ENCODE measurements around the gene COL4A3. TPM values are rescaled to one million over a fixed set of nuclear protein-coding genes. Genes with fewer than 3 reads are reported as not detected.
"Not testable (repeated sequence)": the region's sequence is repeated elsewhere in the genome, so short reads cannot be mapped to it uniquely, and the experiment has no call there.

Gene COL4A3
- total RNA-seq, 2 donors from 2014 or later: 0.42 to 0.76 TPM

GRCh38 chr2:227198866-227199265 is 34.4 kb downstream of the COL4A3 start:
- intact Hi-C loops (cut with DNase I): no loop called here
- no peak for DNase-seq (ENCODE audit: low spot score)

- intact Hi-C loops (cut with DNase I): no loop called here
- DNase-seq (ENCODE audit: low spot score): no peak
These were observed 37.3 kb downstream of the COL4A3 start for GRCh38 chr2:227201771-227202170.

- DNase-seq (ENCODE audit: low spot score): no peak
- intact Hi-C loops (cut with DNase I): no loop called here
These were observed 40.0 kb downstream of the COL4A3 start for GRCh38 chr2:227204452-227204851.

GRCh38 chr2:227205701-227206100 is 41.3 kb downstream of the COL4A3 start:
- intact Hi-C loops (cut with DNase I): no loop called here
- DNase-seq (ENCODE audit: low spot score): no peak

GRCh38 chr2:227206406-227206805 is 42.0 kb downstream of the COL4A3 start:
- DNase-seq (ENCODE audit: low spot score): no peak
- intact Hi-C loops (cut with DNase I): no loop called here

- no peak for DNase-seq (ENCODE audit: low spot score)
- intact Hi-C loops (cut with DNase I): no loop called here
These were observed 43.1 kb downstream of the COL4A3 start for GRCh38 chr2:227207573-227207972.

- no peak for DNase-seq (ENCODE audit: low spot score)
These were observed 50.2 kb downstream of the COL4A3 start for GRCh38 chr2:227214622-227215041.

GRCh38 chr2:227219312-227220105 is 55.1 kb downstream of the COL4A3 start:
- intact Hi-C loops (cut with DNase I): no loop called here
- DNase-seq (ENCODE audit: low spot score): no peak

More at GRCh38 chr2:227214622-227215041, 50.2 kb downstream of the COL4A3 start:
- intact Hi-C loops (cut with DNase I): no loop called here

- DNase-seq (ENCODE audit: low spot score): no peak
These were observed 56.7 kb downstream of the COL4A3 start for GRCh38 chr2:227221120-227221519.

GRCh38 chr2:227222292-227222691 is 57.9 kb downstream of the COL4A3 start:
- intact Hi-C loops (cut with DNase I): no loop called here
- no peak for DNase-seq (ENCODE audit: low spot score)

More at GRCh38 chr2:227221120-227221519, 56.7 kb downstream of the COL4A3 start:
- intact Hi-C loops (cut with DNase I): no loop called here

- intact Hi-C loops (cut with DNase I); DNase-seq (ENCODE audit: low spot score): not testable (repeated sequence)
These were observed 61.2 kb downstream of the COL4A3 start for GRCh38 chr2:227225641-227226040.

- no peak for DNase-seq (ENCODE audit: low spot score)
- intact Hi-C loops (cut with DNase I): no loop called here
These were observed 63.7 kb downstream of the COL4A3 start for GRCh38 chr2:227228061-227228667.

- intact Hi-C loops (cut with DNase I): no loop called here
- no peak for DNase-seq (ENCODE audit: low spot score)
These were observed 65.7 kb downstream of the COL4A3 start for GRCh38 chr2:227230151-227230550.

GRCh38 chr2:227234429-227234828 is 70.0 kb downstream of the COL4A3 start:
- intact Hi-C loops (cut with DNase I): no loop called here

GRCh38 chr2:227237786-227238185 is 73.4 kb downstream of the COL4A3 start:
- DNase-seq (ENCODE audit: low spot score): no peak
- intact Hi-C loops (cut with DNase I): no loop called here

More at GRCh38 chr2:227234429-227234828, 70.0 kb downstream of the COL4A3 start:
- no peak for DNase-seq (ENCODE audit: low spot score)

- DNase-seq (ENCODE audit: low spot score): no peak
- intact Hi-C loops (cut with DNase I): no loop called here
These were observed 74.1 kb downstream of the COL4A3 start for GRCh38 chr2:227238238-227239237.

- intact Hi-C loops (cut with DNase I): loop anchor here in 1 of 2 donors (10.0 kb wide), 1 partner anchor 1304 kb away; no protein-coding TSS in a partner anchor
- DNase-seq (ENCODE audit: low spot score): no peak
These were observed 76.6 kb downstream of the COL4A3 start for GRCh38 chr2:227241005-227241404.

GRCh38 chr2:227248876-227249275 is 84.5 kb downstream of the COL4A3 start:
- intact Hi-C loops (cut with DNase I): loop anchor here in 1 of 2 donors (10.0 kb wide), 1 partner anchor 1296 kb away; no protein-coding TSS in a partner anchor
- DNase-seq (ENCODE audit: low spot score): no peak

- DNase-seq (ENCODE audit: low spot score): no peak
- intact Hi-C loops (cut with DNase I): no loop called here
These were observed 88.4 kb downstream of the COL4A3 start for GRCh38 chr2:227252831-227253230.
